Ascending aorta (tissue), 2 donors: ENCODE results near the gene PDK2. TPM values are rescaled to one million over a fixed set of nuclear protein-coding genes. Genes with fewer than 3 reads are reported as not detected.

Experiments used
- DNase-seq, 2 donors: peaks; one replicate each; pipeline ENCODE4 v3.0.0-alpha.2; 2019; ENCODE audit warnings: low spot score in 2 of 2
- H3K27ac ChIP-seq, 2 donors: fragments of 200-600 bp; sonication (generic); one replicate each; pipeline ENCODE4 v1.5.1; 2016 to 2017; ENCODE audit warnings: mild to moderate bottlenecking in 1 of 2
- H3K27me3 ChIP-seq: fragments of 200-600 bp; sonication (generic); one replicate; pipeline ENCODE4 v1.5.1; 2017
- H3K36me3 ChIP-seq, 2 donors: fragments of 200-600 bp; sonication (generic); one replicate each; pipeline ENCODE4 v1.5.1; 2016
- H3K4me1 ChIP-seq, 2 donors: fragments of 200-600 bp; sonication (generic); one replicate each; pipeline ENCODE4 v1.5.1; 2016 to 2017; ENCODE audit warnings: mild to moderate bottlenecking in 1 of 2
- H3K4me3 ChIP-seq, 2 donors: fragments of 200-600 bp; sonication (generic); one replicate each; pipeline ENCODE4 v1.5.1; 2016 to 2017; ENCODE audit warnings: mild to moderate bottlenecking in 1 of 2
- H3K9me3 ChIP-seq, 2 donors: fragments of 200-600 bp; sonication (generic); one replicate each; pipeline ENCODE4 v1.5.1; 2016
- CTCF ChIP-seq, 3 experiments: fragments of 200-600 bp in 2 of 3; fragments of 450-650 bp in 1 of 3; sonication (generic) in 2 of 3; IDR thresholded peaks; one replicate each; pipeline ENCODE4 v1.5.1; 2016 to 2019; ENCODE audit warnings: antibody characterized with exemption in 3 of 3, mild to moderate bottlenecking in 1 of 3, moderate library complexity in 1 of 3
- intact Hi-C: fragments of 100-400 bp; cut with DNase I; formaldehyde crosslinking; loops from one replicate; pipeline ENCODE4 v1.15.1; 2023
- total RNA-seq: library from RNA; depleted of rRNA; stranded (reverse); fragments of >200 nt; gene quantifications from one replicate; pipeline ENCODE4 v1.1.0, GENCODE V29; 2016

The PDK2 gene
- total RNA-seq, 1 donor from 2014 or later, result 73.5 TPM

- intact Hi-C loops, result loop anchor here (5.0 kb wide), 2 partner anchors 33 to 63 kb away; no protein-coding TSS in a partner anchor
- no peak for TF ChIP-seq CTCF (IDR thresholded peaks at IDR 0.05)
- Histone ChIP-seq H3K27ac (no peak overlapping the region), H3K9me3 (no peaks in the 10 kb centered on the region), H3K4me1 (peaks cover 21 to 28% of the 10 kb centered on the region in 2 donors), H3K27me3 (no peaks in the 10 kb centered on the region), H3K36me3 (peaks cover 10 to 14% of the 10 kb centered on the region in 2 donors), H3K4me3 (no peak overlapping the region)
- no peak for DNase-seq
These were observed 19.2 kb downstream of the PDK2 start for GRCh38 chr17:50114401-50114800.

- peaks cover 5 to 9% of the 10 kb centered on the region in 2 donors for H3K36me3 ChIP-seq
- intact Hi-C loops, result loop anchor here (5.0 kb wide), 3 partner anchors 32 to 182 kb away; no protein-coding TSS in a partner anchor
- no peak for DNase-seq
- H3K9me3 ChIP-seq, result no peaks in the 10 kb centered on the region
- H3K4me1 ChIP-seq, result peaks cover 21 to 28% of the 10 kb centered on the region in 2 donors
- H3K27ac ChIP-seq, result no peak overlapping the region
- no peaks in the 10 kb centered on the region for H3K27me3 ChIP-seq
- H3K4me3 ChIP-seq, result no peak overlapping the region
- TF ChIP-seq CTCF (IDR thresholded peaks at IDR 0.05), result peak; percentile 50 to 71 (median 64)
These were observed 19.8 kb downstream of the PDK2 start for GRCh38 chr17:50114849-50115357.

- no peak for TF ChIP-seq CTCF (IDR thresholded peaks at IDR 0.05)
- no peak overlapping the region for H3K27ac ChIP-seq
- peaks cover 0 to under 1% of the 10 kb centered on the region in 2 donors for H3K36me3 ChIP-seq
- H3K27me3 ChIP-seq, result no peaks in the 10 kb centered on the region
- H3K9me3 ChIP-seq, result no peaks in the 10 kb centered on the region
- intact Hi-C loops, result loop anchor here (2.0 to 5.0 kb wide), 3 partner anchors 45 to 182 kb away; no protein-coding TSS in a partner anchor
- peaks cover 21 to 28% of the 10 kb centered on the region in 2 donors for H3K4me1 ChIP-seq
- DNase-seq, result no peak
- no peak overlapping the region for H3K4me3 ChIP-seq
These were observed 20.6 kb downstream of the PDK2 start for GRCh38 chr17:50115756-50116155.

GRCh38 chr17:50117202-50118051 lies 22.3 kb downstream of the PDK2 start:
- intact Hi-C loops, result loop anchor here (1.0 to 5.0 kb wide), 4 partner anchors 14 to 180 kb away; no protein-coding TSS in a partner anchor
- H3K27me3 ChIP-seq, result no peaks in the 10 kb centered on the region
- no peaks in the 10 kb centered on the region for H3K9me3 ChIP-seq
- peak overlapping the region; percentile 44 to 48 for H3K4me3 ChIP-seq
- H3K4me1 ChIP-seq, result peaks cover 10 to 14% of the 10 kb centered on the region in 2 donors
- TF ChIP-seq CTCF (IDR thresholded peaks at IDR 0.05), result peak; percentile 70 to 92 (median 77)
- no peak overlapping the region for H3K27ac ChIP-seq
- DNase-seq, result peak in 1 of 2 donors; percentile 82
- H3K36me3 ChIP-seq, result no peaks in the 10 kb centered on the region

- TF ChIP-seq CTCF (IDR thresholded peaks at IDR 0.05), result no peak
- DNase-seq, result no peak
- H3K36me3 ChIP-seq, result no peaks in the 10 kb centered on the region
- no peaks in the 10 kb centered on the region for H3K9me3 ChIP-seq
- H3K4me3 ChIP-seq, result no peak overlapping the region
- peaks cover 8% of the 10 kb centered on the region in 2 donors for H3K4me1 ChIP-seq
- H3K27me3 ChIP-seq, result no peaks in the 10 kb centered on the region
- no peak overlapping the region for H3K27ac ChIP-seq
- intact Hi-C loops, result loop anchor here (5.0 kb wide), 1 partner anchor 179 kb away; no protein-coding TSS in a partner anchor
These were observed 23.1 kb downstream of the PDK2 start for GRCh38 chr17:50118076-50118827.
